NCI-H1417 (cell line): ENCODE data around the gene SPCS2.

Source experiments
- DNase-seq, 3 experiments: peaks; one replicate each; lab custom pipeline; 2025; lab: John Stamatoyannopoulos, UW

The SPCS2 gene

DNA sequence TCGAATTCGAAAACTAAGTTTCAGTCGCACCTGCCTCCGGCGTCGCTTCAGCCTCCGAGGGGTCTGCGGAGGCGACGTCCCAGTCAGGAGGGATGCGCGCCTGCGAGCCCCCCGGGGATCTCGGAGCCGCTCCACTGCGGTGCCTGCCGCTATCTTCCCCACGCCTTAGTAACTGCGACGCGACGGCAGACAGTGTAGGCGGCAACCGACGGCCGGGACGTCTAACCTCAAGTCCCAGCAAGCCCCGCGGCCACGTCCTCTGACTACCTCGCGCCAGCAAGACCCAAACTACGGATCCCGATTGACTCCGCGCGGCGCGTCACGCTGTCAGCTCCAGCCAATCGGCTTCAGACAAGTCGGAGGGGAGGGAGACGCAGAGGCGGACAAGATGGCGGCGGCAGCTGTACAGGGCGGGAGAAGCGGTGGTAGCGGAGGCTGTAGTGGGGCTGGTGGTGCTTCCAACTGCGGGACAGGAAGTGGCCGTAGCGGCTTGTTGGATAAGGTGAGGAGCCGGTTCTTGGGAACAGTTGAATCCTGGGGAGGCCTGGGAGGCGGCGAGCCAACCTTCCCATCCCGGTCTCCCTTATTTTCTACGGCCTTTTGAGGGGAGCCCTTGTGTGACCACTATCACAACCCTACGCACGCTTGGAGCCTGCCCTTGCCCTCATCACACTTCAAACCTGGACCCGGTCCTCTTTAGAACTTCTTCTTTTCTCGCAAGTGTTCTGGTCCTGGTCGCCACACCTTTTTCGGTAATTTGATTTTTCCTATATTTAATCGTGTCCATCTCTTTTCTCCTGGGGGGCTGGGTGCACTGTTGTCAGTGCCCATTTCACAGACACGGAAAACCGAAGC, at the start of gene SPCS2, which contains the start of gene XRRA1:
Gene SPCS2, plus strand, starts transcription at position 369 of the 855 bp plus-strand sequence. Its CDS starts 20 bp downstream, at position 389.
Gene XRRA1, minus strand, starts transcription at position 194 of the 855 bp plus-strand sequence. CDS start 8,213 bp downstream, outside the sequence.
- DNase-seq = peak; percentile 97 to 99 (median 97)

DNA sequence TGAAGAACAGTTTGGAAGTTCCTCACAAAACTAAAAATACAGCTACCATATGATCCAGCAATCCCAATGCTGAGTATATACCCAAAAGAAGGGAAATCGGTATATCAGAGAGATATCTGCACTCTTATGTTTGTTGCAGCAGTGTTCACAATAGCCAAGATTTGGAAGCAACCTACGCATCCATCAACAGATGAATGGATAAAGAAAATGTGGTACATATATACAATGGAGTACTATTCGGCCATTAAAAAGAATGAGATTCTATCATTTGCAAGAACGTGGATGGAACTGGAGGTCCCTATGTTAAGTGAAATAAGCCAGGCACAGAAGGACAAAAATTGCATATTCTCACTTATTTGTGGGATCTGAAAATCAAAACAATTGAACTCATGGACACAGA, 46.7 kb upstream of the SPCS2 start:
- DNase-seq = no peak

DNA sequence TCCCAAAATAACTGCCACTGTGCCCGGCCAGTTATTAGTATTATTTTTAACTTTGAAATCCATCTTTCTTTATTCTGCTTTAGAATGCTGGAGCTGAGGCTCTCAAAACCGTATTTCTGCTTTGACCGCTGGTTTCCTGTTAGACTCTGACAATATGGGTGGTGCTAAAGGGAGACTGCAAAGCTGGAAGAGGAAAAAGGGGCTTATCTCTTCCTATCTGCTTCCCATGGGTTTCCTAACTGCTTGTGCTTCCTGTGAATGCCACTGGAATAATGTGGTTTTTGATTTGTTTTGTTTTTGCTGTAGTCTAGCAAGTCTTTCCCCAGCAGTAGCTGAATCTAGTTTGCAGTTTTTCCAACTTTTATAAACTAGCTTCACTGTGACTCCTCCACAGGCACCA, 43.7 kb upstream of the SPCS2 start:
- no peak for DNase-seq

DNA sequence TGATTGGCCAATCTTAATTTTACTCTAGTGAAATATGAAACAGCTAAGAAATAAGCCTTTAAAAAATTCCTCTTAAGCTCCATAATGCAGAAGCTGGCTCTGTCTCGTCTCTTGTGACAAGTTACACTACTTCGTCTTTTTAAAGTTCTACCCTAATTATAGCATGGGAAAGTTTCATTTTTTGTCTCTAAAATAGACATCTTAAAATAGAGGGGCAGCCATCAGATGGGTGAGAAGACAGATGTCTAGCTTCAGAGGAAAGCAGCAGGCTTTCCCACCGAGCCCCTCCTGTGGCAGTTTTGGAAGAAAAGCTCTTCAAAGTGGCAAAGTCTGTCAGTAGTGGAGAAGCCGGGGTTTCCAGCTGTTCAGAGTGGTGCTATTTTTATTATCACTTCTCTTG, 39.7 kb upstream of the SPCS2 start:
- no peak for DNase-seq

DNA sequence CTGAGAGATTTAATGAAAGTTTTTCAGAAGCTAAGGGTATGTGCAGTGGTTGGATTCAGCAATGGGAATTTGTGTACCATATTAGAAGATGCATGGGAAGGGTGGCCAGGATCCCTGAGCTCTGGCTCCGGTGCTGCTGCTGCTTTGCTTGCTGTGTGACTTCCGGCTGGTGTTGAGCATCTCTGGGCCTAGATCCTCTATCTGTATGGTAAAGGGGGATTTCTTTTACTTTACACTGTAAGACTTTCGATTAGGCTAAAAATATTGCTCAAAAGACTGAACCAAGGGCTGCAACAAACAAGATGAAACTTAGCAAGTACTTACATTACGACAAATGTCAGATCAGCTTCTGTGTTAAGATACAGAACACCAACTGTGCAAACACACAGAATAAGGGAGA, 39.3 kb upstream of the SPCS2 start:
- DNase-seq = no peak

GRCh38 chr11:74923125-74923524, 25.9 kb upstream of the SPCS2 start:
- DNase-seq = no peak

- DNase-seq = no peak
Measured at GRCh38 chr11:74925281-74925680, 23.8 kb upstream of the SPCS2 start.

DNA sequence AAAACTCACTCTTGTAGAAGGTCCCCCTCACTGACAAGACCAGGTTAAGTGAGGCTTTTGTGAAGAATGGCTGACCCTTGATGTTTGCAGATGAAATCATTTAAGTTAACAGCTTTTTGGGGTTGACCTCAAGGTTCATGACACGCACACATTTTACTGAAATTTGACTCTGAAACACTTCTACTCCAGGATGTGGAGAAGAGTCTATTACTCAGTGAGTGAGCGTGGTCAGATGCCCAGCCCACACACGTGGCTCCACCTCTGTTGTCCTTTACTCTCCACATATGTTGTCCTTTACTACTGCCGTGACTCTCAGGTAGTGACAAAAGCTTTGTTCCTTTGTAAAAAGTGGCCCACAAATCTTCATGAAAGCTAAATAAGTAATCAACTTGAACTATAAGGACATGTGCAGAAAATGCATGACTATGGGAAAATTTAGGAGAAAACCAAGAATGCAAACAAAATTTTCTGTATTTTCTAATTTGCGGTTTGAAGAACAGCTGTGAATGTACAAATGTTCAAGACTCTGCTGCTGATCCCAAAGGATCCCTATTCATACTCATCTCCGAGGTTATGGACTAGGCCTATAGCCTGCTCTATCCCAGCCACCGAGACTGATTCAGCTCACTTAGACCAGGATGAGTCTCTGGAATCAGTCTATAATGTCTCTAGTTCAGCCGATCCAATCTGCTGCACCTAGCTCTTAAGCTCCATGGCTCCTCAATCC, 22.6 kb upstream of the SPCS2 start:
- no peak for DNase-seq

GRCh38 chr11:74927496-74927895, 21.6 kb upstream of the SPCS2 start:
- no peak for DNase-seq

- peak; percentile 64 to 95 (median 86) for DNase-seq
Measured at GRCh38 chr11:74929431-74930363, 19.4 kb upstream of the SPCS2 start.

DNA sequence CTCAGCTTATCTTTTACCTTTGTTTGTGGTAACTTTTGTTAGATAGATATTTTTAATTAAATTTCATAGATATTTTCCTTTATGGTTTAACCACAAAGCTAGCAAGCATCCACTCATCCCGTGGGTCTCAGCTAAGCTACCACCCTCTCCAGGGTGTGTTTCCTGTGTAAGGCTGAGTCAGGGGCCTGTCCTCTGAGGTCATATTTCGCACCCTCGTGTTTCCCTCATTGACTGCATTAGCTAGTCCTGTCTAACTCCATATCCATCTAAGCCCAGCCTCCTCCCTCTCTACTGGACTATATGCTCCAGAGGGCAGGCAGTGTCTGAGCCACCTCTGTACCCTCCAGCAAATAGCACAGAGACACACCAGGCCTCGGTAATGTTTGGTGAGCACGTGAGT, 16.9 kb upstream of the SPCS2 start:
- DNase-seq = no peak

- DNase-seq = no peak
Measured at GRCh38 chr11:74932797-74933196, 16.3 kb upstream of the SPCS2 start.

- DNase-seq = no peak
Measured at GRCh38 chr11:74933765-74934164, 15.3 kb upstream of the SPCS2 start.

- no peak for DNase-seq
Measured at GRCh38 chr11:74935285-74935684, 13.8 kb upstream of the SPCS2 start.

GRCh38 chr11:74936087-74936486, 13.0 kb upstream of the SPCS2 start:
- peak in 1 of 3 experiments; percentile 29 for DNase-seq

DNA sequence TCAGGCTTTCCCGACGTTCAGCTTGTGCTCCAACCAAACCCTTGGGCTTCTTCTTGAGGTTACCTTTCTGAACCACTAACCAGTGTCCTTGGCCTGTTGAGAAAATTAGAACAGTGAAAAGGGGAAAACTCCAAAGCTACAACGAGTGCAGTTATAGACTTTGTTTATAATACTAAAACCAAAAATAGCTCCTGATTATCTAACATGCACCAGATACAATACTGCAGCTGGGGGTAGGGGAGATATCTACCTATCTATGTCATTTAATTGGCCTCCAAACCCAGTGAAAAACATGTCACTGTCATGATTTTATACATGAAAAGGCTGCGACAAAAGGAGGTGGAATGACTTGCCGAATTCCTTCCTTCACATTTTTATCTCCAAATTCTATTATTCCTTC, 12.1 kb upstream of the SPCS2 start:
- no peak for DNase-seq

DNA sequence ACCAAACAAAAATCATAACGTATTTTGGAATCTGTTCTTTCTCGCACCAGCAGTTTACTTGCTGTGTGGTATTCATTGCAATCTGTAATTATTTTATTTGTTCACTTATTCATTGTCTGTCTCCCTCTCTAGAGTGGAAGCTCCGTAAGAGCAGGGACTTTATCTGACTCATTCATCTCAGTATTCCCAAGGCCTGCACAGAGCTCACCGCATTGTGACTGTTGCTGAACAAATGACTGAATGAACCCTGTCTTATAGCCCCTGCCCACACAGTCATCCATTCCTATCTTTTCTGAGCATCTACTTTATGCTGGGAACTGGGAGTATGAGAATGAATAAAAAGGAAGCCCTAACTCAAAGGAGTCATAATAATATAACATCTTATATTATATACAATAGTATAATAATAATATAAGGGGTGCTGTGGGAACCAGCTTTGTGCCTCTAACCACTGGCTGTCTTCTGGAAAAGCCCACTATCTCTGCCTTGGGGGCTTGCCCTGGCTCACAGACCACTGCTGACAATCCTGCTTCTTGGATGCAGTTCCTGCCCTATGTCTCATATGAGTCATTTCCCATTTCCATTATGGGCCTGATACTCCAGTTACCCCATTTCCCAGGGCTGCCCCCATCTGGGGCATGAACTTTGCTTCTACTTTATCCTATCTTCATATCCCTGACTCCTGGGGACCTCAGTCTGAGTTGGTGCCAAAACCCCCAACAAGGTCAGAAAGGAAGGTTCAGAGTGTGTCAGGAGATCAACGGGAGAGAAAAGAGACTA, 11.2 kb upstream of the SPCS2 start:
- no peak for DNase-seq

DNA sequence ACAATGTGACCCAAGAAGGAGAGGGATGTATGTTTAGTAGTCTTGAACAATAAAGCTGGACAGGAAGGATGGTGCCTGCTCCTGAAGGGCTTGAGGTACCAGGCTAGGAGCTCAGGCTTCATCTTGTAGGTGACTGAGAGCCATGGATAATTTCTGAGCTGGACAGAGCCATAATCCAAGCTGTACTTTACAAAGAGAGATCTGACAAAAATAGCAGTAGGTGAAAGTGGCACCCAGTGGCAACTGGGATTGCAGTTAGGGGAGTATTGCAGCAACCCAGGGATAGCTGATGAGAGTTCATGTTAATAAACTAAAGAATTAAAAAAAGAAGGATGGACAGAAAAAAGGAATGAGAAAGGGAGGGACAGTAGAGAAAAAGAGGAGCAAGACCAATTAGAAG, 7.6 kb upstream of the SPCS2 start:
- DNase-seq = no peak

DNA sequence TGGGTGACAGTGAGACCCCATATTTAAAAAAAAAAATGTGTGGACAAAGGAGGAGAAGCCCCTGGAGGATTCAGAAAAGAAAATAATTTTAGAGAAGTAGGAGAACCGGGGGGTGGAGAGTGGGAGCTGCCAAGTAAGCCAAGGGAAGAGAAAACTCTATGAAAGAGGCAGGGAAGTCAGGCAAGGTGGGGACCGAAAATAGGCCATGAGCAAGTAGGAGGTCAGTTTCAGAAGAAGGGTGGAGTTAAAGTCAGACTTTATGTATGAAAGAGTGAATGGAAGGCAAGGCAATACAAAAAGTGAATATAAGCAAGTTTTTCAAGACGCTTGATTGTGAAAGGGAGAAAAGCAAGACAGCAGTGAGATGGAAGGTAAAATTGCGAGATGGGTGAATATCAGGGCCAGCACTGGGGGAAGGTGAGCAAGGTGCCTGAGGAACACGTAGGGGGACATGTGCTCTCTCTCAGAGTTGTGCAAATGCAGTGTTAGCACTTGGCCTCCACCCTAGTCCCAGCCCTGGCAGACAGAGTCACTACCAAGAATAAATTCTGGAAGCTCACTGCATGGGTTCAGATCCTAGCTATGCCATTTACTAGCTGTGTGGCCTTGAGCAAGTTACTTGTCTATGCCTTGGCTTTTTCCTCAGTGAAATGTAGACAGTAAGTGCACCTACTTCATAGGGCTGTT, 6.8 kb upstream of the SPCS2 start:
- DNase-seq = no peak

DNA sequence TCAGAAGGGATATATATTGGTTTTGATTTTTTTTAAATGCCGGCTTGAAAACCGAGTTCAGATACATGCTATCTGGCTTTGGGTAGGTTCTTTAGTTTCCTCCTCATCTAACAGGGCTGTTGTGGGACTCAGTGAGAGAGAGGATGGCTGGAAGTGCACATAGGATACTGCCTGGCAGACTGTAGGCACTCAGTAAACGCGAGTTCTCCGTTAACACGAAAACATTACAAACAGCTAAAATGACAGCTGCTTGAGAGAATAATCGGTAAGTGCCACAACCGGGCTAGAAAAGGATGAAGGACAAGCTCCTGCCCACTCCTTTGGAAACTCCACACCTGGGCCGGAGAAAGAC, 544 bp upstream of the SPCS2 start:
- peak in 1 of 3 experiments; percentile 48 for DNase-seq

DNA sequence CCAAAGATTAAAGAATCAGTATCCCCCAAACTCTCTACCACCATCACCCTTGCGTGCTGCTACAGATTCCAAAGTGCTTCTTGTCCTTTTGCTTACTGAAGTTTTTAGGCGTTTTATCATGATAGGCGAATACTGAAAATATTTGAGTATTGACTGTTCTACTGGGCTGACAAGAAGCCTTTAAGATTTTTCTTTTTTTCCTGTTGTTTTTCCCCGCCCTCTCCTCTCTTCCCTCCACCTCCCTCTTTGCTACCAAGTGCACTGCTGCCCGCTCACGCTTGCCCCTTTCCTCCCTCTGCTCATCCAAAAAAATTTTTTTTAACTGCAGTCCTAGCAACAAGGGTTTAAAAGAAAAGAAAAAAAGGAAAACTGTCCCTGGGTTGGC, 679 bp downstream of the SPCS2 start:
- DNase-seq = peak in 2 of 3 experiments; percentile 40 to 49
